NCI-H345 treated with DMSO at 0.1 percent for 48 hours (cell line): ENCODE results near the gene TSPAN4.

Experiments used
- DNase-seq: peaks from one replicate; lab custom pipeline; 2025; ENCODE audit not compliant: unreplicated experiment; lab: John Stamatoyannopoulos, UW

Gene TSPAN4

GRCh38 chr11:905952-906351 lies 63.3 kb downstream of the TSPAN4 start:
- DNase-seq: no peak

- no peak for DNase-seq
These were observed 65.0 kb downstream of the TSPAN4 start for GRCh38 chr11:907668-908067.

GRCh38 chr11:908273-908672 lies 65.6 kb downstream of the TSPAN4 start:
- no peak for DNase-seq

- DNase-seq: no peak
These were observed 66.8 kb downstream of the TSPAN4 start for GRCh38 chr11:909406-909805.

- no peak for DNase-seq
These were observed 67.5 kb downstream of the TSPAN4 start for GRCh38 chr11:910044-910588.

- peak; percentile 32 for DNase-seq
These were observed 68.0 kb downstream of the TSPAN4 start, which contains the start of gene CHID1 for GRCh38 chr11:910589-911030. CHID1 (minus strand) TSS chr11:910810; CDS start chr11:904816, 5,994 bp downstream.

GRCh38 chr11:911031-911889 lies 68.6 kb downstream of the TSPAN4 start:
- no peak for DNase-seq

GRCh38 chr11:911890-912219 lies 69.2 kb downstream of the TSPAN4 start:
- no peak for DNase-seq

- no peak for DNase-seq
These were observed 69.6 kb downstream of the TSPAN4 start for GRCh38 chr11:912266-912665.

- no peak for DNase-seq
These were observed 70.4 kb downstream of the TSPAN4 start for GRCh38 chr11:913043-913442.

- no peak for DNase-seq
These were observed 71.6 kb downstream of the TSPAN4 start for GRCh38 chr11:914204-914603.

GRCh38 chr11:914747-915501 lies 72.3 kb downstream of the TSPAN4 start:
- DNase-seq: no peak
